Common myeloid progenitor, CD34-positive (primary cell): Measurements from ENCODE around the gene GOLGA6L7.

ENCODE experiments used
- CTCF ChIA-PET: fragments of 350-600 bp; sonication (Branson Sonifier 250); formaldehyde crosslinking; loops from one replicate; lab custom pipeline; 2021; ENCODE audit warnings: antibody characterized with exemption; lab: Charles Lee
- POLR2A ChIA-PET: fragments of 350-600 bp; sonication (Branson Sonifier 250); formaldehyde crosslinking; loops from one replicate; lab custom pipeline; 2021; ENCODE audit warnings: antibody characterized with exemption; lab: Charles Lee
- DNase-seq, 3 donors: peaks; one replicate each; pipeline versions ENCODE4 v3.0.0 to v3.0.0-alpha.2; 2013
- H3K27ac ChIP-seq, 2 experiments: 1 replicate in 1 of 2; 2 replicates in 1 of 2; pipeline ENCODE4 v1.7.0; 2013; ENCODE audit warnings: inconsistent platforms in 2 of 2, low read length in 2 of 2, mild to moderate bottlenecking in 2 of 2, low read depth in 1 of 2, moderate library complexity in 1 of 2; ENCODE audit not compliant: severe bottlenecking in 2 of 2, insufficient read depth in 1 of 2, poor library complexity in 1 of 2
- H3K27me3 ChIP-seq, 5 experiments: replicated peaks in 2 of 5; 1 replicate in 3 of 5; 2 replicates in 2 of 5; pipeline versions ENCODE4 v1.6.1 to v1.7.0; 2013; ENCODE audit warnings: low read length in 4 of 5, mild to moderate bottlenecking in 2 of 5, moderate library complexity in 2 of 5, inconsistent platforms in 1 of 5; ENCODE audit not compliant: insufficient read depth in 5 of 5, control insufficient read depth in 4 of 5
- H3K36me3 ChIP-seq, 4 experiments: 1 replicate in 2 of 4; 2 replicates in 2 of 4; pipeline versions ENCODE4 v1.6.1 to v1.7.0; 2013; ENCODE audit warnings: low read length in 3 of 4, control low read depth in 1 of 4, mild to moderate bottlenecking in 1 of 4; ENCODE audit not compliant: control insufficient read depth in 4 of 4, insufficient read depth in 4 of 4
- H3K4me1 ChIP-seq, 4 experiments: 1 replicate in 3 of 4; 2 replicates in 1 of 4; pipeline versions ENCODE4 v1.6.1 to v1.7.1; 2013; ENCODE audit warnings: low read length in 3 of 4, mild to moderate bottlenecking in 3 of 4, control low read depth in 1 of 4, inconsistent platforms in 1 of 4, moderate library complexity in 1 of 4; ENCODE audit not compliant: control insufficient read depth in 4 of 4, insufficient read depth in 4 of 4; ENCODE audit errors: control extremely low read depth in 1 of 4
- H3K4me3 ChIP-seq, 7 experiments: 1 replicate in 4 of 7; 2 replicates in 3 of 7; pipeline versions ENCODE4 v1.5.1 to v1.7.0; 2013; ENCODE audit warnings: mild to moderate bottlenecking in 7 of 7, low read length in 6 of 7, moderate library complexity in 6 of 7, inconsistent platforms in 2 of 7, low read depth in 2 of 7, control low read depth in 1 of 7; ENCODE audit not compliant: insufficient read depth in 4 of 7, control insufficient read depth in 1 of 7; ENCODE audit errors: extremely low read depth in 1 of 7
- H3K9me3 ChIP-seq, 5 experiments: 1 replicate in 4 of 5; 2 replicates in 1 of 5; pipeline versions ENCODE4 v1.6.1 to v1.7.1; 2013; ENCODE audit warnings: low read length in 4 of 5, mild to moderate bottlenecking in 2 of 5, inconsistent platforms in 1 of 5, low read depth in 1 of 5, moderate library complexity in 1 of 5; ENCODE audit not compliant: control insufficient read depth in 4 of 5, insufficient read depth in 2 of 5; ENCODE audit errors: control extremely low read depth in 1 of 5
- WGBS: methylation state at CpG from one replicate; pipeline ENCODE4 v1.1.5; 2013; ENCODE audit not compliant: insufficient coverage; 5-methylcytosine and 5-hydroxymethylcytosine counted together

GOLGA6L7 gene

DNA sequence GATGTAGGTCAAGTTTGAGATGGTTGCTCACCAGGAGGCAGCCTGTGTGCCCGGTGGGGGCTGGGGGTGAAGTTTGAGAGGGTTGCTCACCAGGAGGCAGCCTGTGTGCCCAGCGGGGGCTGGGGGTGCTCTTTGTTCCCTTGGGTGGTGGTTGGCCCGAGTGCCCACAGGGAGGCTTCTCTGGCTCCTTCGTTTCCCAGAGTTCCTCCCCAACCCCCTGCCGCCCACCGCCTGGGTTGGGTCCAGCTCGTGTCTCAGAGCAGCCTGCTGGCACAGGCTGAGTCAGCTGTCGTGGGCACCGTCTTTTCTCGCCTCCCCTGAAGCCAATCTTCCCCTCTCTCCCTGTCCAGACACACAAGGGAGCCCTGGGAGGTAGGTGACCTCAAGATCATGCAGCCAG lies 40.5 kb upstream of the GOLGA6L7 start:
- H3K4me1 ChIP-seq, result peaks cover 0 to 18% (median 11%) of the 10 kb centered on the region in 4 experiments
- H3K27me3 ChIP-seq, result peaks cover 0 to 48% (median 9%) of the 10 kb centered on the region in 5 experiments
- DNase-seq, result no peak
- no peak overlapping the region for H3K27ac ChIP-seq
- H3K36me3 ChIP-seq, result no peaks in the 10 kb centered on the region
- H3K4me3 ChIP-seq, result no peak overlapping the region
- H3K9me3 ChIP-seq, result no peaks in the 10 kb centered on the region
- ChIA-PET CTCF (no interaction called here), POLR2A (no interaction called here)
- 90% methylated on average over 10 of the region's 10 CpGs for WGBS

DNA sequence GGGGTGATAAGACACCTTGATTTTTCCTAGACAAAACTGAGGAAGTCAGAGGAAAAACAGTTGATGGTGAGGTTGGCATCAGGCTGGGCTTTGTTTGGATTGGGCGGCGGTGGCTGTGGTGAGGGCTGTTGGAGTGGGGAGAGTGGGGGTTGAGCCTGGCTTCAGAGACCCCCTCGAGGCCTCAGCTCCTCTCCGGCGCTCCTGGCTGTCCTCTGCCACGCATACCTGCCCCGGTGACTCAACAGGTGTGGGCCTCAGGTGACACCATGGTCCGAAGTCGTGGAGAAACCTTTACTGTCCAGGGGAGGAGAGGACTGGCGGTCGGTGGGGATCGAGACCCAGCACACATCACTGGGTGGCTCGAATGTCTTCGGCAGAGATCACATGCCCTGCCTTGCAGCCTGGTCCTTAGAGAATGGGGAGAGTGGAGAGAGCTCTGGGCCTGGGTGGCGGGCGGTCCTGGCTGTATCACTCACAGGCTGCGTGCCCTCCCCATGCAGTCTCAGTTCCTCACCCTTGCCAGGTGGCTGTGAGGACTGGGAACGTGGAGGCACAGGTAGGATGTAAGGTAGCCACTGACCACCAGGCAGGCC lies 40.0 kb upstream of the GOLGA6L7 start:
- Histone ChIP-seq H3K27me3 (peaks cover 0 to 48% (median 9%) of the 10 kb centered on the region in 5 experiments), H3K27ac (no peak overlapping the region), H3K36me3 (no peaks in the 10 kb centered on the region), H3K4me1 (peaks cover 0 to 18% (median 11%) of the 10 kb centered on the region in 4 experiments), H3K4me3 (no peak overlapping the region), H3K9me3 (no peaks in the 10 kb centered on the region)
- WGBS, result 96% methylated on average over 14 of the region's 18 CpGs
- DNase-seq, result no peak
- POLR2A ChIA-PET, result no interaction called here
- CTCF ChIA-PET, result no interaction called here

DNA sequence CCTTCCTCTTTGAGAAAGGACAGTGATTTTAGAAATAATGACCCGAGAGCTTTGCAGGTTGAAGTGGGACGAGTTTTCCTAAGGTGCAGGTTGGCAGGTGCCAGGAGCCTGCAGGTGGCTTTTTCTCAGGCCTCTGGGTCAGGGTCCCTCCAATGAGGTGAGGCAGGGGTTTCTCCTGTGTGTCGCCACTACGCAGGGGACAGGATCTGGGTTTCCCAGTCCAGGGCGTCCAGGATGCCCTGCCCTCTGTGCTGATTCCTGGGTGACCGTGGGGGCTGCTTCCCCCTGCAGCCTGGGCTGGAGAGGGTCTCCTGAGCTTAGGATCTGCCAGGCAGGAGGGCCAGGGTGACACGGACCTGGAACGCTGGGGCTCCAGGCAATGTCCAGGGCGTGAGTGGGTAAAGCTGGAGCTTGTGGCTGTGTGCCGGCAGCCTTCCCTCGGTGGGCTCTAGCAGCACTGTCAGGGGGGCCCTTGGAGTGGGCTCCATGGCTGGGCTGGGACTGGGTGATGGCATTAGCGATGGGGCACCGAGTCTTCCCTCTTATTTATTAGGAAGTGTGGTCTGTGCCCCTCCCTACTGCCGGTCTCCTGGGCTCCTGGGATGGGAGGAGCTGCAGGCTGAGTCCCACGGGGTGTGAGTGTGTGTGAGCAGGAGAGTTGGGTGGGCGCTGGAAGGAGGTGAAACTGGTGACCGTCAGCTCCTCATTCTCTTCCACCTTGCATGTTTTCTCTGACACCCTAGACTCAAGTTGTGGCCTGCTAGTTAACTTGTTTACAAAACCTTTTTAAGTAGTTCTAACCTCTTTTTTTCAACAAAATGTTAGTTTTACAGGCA lies 39.1 kb upstream of the GOLGA6L7 start:
- peaks cover 0 to 48% (median 9%) of the 10 kb centered on the region in 5 experiments for H3K27me3 ChIP-seq
- DNase-seq, result no peak
- H3K27ac ChIP-seq, result no peak overlapping the region
- WGBS, result 87% methylated on average over 11 of the region's 17 CpGs
- H3K36me3 ChIP-seq, result no peaks in the 10 kb centered on the region
- H3K9me3 ChIP-seq, result no peaks in the 10 kb centered on the region
- peaks cover 0 to 18% (median 11%) of the 10 kb centered on the region in 4 experiments for H3K4me1 ChIP-seq
- ChIA-PET POLR2A (no interaction called here), CTCF (no interaction called here)
- no peak overlapping the region for H3K4me3 ChIP-seq

- ChIA-PET CTCF (interaction anchor here (1.0 to 1.4 kb wide), 2 partner anchors 69 to 88 kb away, joined by 4 to 5 read pairs; no protein-coding TSS in a partner anchor), POLR2A (no interaction called here)
- DNase-seq, result peak in 1 of 3 donors; percentile 36
- H3K4me3 ChIP-seq, result peak overlapping the region in 5 of 7 experiments; percentile 59 to 73 (median 59)
- H3K9me3 ChIP-seq, result no peaks in the 10 kb centered on the region
- 5% methylated on average over 26 of the region's 61 CpGs for WGBS
- no peaks in the 10 kb centered on the region for H3K36me3 ChIP-seq
- peaks cover 0 to 18% (median 11%) of the 10 kb centered on the region in 4 experiments for H3K4me1 ChIP-seq
- H3K27ac ChIP-seq, result no peak overlapping the region
- peaks cover 0 to 48% (median 9%) of the 10 kb centered on the region in 5 experiments for H3K27me3 ChIP-seq
Observed at GRCh38 chr15:28886431-28887338, 38.2 kb upstream of the GOLGA6L7 start.

DNA sequence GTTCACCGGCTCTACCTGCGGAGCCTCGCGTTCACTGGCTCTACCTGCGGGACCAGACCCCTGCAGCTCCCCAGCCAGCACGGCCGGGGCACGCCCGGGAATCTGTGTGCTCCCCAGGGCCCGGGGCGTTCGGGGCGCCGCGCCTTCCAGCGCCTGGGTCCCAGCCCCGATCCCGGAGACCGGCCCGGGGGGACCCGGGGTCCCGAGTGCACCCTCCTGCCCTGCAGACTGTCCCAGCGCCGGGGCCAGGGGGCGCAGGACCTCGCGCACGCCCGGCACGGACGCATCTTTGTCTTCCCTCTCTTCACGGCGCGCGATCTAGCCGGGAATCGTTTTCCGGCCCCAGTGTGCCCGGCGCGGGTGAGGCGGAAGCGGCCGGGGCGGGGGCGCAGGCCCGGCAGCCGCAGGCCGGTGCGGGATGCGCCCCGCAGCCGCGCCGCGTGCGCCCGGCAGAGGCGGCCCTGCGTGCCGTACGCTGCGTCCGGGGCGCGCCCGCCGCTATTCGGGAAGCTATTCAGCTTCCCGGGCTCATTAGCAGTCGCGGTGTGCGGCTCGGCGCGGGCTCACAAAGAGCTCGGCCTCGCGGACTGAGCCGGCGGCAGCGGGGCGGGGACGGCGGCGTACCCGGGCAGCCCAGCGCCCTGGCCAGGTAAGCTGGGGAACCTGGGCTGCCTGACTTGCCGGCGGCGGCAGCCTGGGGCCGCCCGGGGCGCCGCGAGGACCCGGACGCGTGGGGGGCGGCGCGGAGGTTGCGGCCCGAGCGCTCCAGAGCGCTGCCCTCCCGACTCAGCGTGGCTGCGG lies 37.4 kb upstream of the GOLGA6L7 start, which contains the start of gene APBA2:
TSS of gene APBA2 (plus strand) at position 345 of the 801 bp plus-strand sequence. CDS start 167,911 bp downstream, outside the sequence.
- Histone ChIP-seq H3K4me1 (peaks cover 0 to 18% (median 11%) of the 10 kb centered on the region in 4 experiments), H3K36me3 (no peaks in the 10 kb centered on the region), H3K27ac (no peak within 1 kb of the TSS), H3K9me3 (no peaks in the 10 kb centered on the region), H3K4me3 (peak within 1 kb of the TSS; percentile 28 to 73 (median 59)), H3K27me3 (peaks cover 0 to 48% (median 9%) of the 10 kb centered on the region in 5 experiments)
- DNase-seq, result peak; percentile 15 to 63 (median 52)
- under 1% methylated on average over 93 of the region's 109 CpGs for WGBS
- ChIA-PET CTCF (interaction anchor here (1.0 to 1.4 kb wide), 3 partner anchors 70 to 218 kb away, joined by 3 to 5 read pairs (median 4); no protein-coding TSS in a partner anchor), POLR2A (no interaction called here)

DNA sequence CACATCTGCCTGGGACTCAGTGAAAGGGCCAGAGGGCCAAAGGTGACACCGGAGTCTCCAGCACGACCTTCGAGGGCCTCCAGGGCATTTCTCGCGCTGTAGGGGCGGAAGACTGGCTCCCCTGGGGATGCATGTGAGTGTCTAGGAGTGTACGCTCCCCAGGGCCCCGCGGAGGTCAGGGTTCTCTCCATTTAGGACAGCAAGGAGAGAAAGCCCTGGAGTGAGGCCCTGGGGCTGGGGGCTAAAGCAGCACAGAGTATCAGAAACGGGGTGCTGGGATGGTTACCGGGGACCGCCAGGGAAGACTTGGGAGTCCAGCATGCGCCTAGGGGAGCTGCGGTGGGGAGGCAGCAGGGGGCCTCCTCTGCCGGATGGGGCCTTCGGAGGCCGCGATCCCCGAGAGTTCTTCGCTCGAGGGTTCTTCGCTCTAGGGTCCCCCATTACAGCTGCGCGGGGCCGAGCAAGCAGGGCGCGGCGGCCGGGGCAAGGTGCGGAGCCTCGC lies 36.7 kb upstream of the GOLGA6L7 start:
- H3K27ac ChIP-seq, result no peak overlapping the region
- CTCF ChIA-PET, result interaction anchor here (1.0 to 1.4 kb wide), 2 partner anchors 90 to 219 kb away, joined by 3 to 4 read pairs; no protein-coding TSS in a partner anchor
- H3K27me3 ChIP-seq, result peaks cover 0 to 48% (median 9%) of the 10 kb centered on the region in 5 experiments
- H3K36me3 ChIP-seq, result no peaks in the 10 kb centered on the region
- peaks cover 0 to 18% (median 11%) of the 10 kb centered on the region in 4 experiments for H3K4me1 ChIP-seq
- H3K4me3 ChIP-seq, result peak overlapping the region; percentile 28 to 73 (median 59)
- POLR2A ChIA-PET, result no interaction called here
- no peaks in the 10 kb centered on the region for H3K9me3 ChIP-seq
- WGBS, result 34% methylated on average over 31 of the region's 31 CpGs
- no peak for DNase-seq
